Activated naive CD8-positive, alpha-beta T cell treated with anti-CD3 and anti-CD28 coated beads, Interleukin-2, amount 50 U/mL, for 24 hours (primary cell): ENCODE results near the gene UNKL.
"Not testable (repeated sequence)": the region's sequence is repeated elsewhere in the genome, so short reads cannot be mapped to it uniquely, and the experiment has no call there.

Source experiments
- ATAC-seq: fragments of 150-1000 bp; cut with Tn5 transposase; one replicate; pipeline ENCODE4 v1.10.0; 2021
- DNase-seq: peaks from one replicate; pipeline ENCODE4 v3.0.0; 2021
- H3K27ac Mint-ChIP-seq: one replicate; pipeline ENCODE4 v1.8.0; 2021; ENCODE audit warnings: mild to moderate bottlenecking, mixed read lengths
- H3K27me3 Mint-ChIP-seq: one replicate; pipeline ENCODE4 v1.8.0; 2021; ENCODE audit warnings: mixed read lengths
- H3K36me3 Mint-ChIP-seq: one replicate; pipeline ENCODE4 v1.8.0; 2021; ENCODE audit warnings: low read depth, mixed read lengths
- H3K4me1 Mint-ChIP-seq: one replicate; pipeline ENCODE4 v1.8.0; 2021; ENCODE audit warnings: mixed read lengths
- H3K4me3 Mint-ChIP-seq: one replicate; pipeline ENCODE4 v1.8.0; 2021; ENCODE audit warnings: mild to moderate bottlenecking, moderate library complexity, mixed read lengths
- H3K9me3 Mint-ChIP-seq: one replicate; pipeline ENCODE4 v1.8.0; 2021; ENCODE audit warnings: mixed read lengths

UNKL gene

GRCh38 chr16:1333854-1334700, 80.4 kb downstream of the UNKL start:
- DNase-seq (no peak), ATAC-seq (no peak)
- peaks cover 14% of the 10 kb centered on the region for H3K4me1 Mint-ChIP-seq
- H3K27ac Mint-ChIP-seq = no peak overlapping the region
- H3K27me3 Mint-ChIP-seq = peaks cover 23% of the 10 kb centered on the region
- no peaks in the 10 kb centered on the region for H3K36me3 Mint-ChIP-seq
- no peak overlapping the region for H3K4me3 Mint-ChIP-seq
- no peaks in the 10 kb centered on the region for H3K9me3 Mint-ChIP-seq

- Mint-ChIP-seq H3K36me3 (no peaks in the 10 kb centered on the region), H3K27me3 (peaks cover 23% of the 10 kb centered on the region), H3K9me3 (no peaks in the 10 kb centered on the region), H3K27ac (no peak within 1 kb of the TSS), H3K4me1 (peaks cover 14% of the 10 kb centered on the region), H3K4me3 (peak within 1 kb of the TSS; percentile 53)
- DNase-seq (peak; percentile 61), ATAC-seq (peak; percentile 35)
These were observed 81.2 kb downstream of the UNKL start, which contains the start of gene BAIAP3 for GRCh38 chr16:1333149-1333812. Gene BAIAP3 (plus strand): TSS chr16:1333645. CDS start chr16:1338550, 4,905 bp downstream.

- peaks cover 23% of the 10 kb centered on the region for H3K27me3 Mint-ChIP-seq
- DNase-seq (no peak), ATAC-seq (no peak)
- H3K9me3 Mint-ChIP-seq = no peaks in the 10 kb centered on the region
- peak overlapping the region; percentile 53 for H3K4me3 Mint-ChIP-seq
- H3K4me1 Mint-ChIP-seq = peaks cover 14% of the 10 kb centered on the region
- no peaks in the 10 kb centered on the region for H3K36me3 Mint-ChIP-seq
- H3K27ac Mint-ChIP-seq = no peak overlapping the region
These were observed 81.8 kb downstream of the UNKL start for GRCh38 chr16:1332618-1333148.

- peaks cover 14% of the 10 kb centered on the region for H3K4me1 Mint-ChIP-seq
- H3K9me3 Mint-ChIP-seq = no peaks in the 10 kb centered on the region
- H3K36me3 Mint-ChIP-seq = no peaks in the 10 kb centered on the region
- peaks cover 23% of the 10 kb centered on the region for H3K27me3 Mint-ChIP-seq
- ATAC-seq (no peak), DNase-seq (peak; percentile 47)
- no peak overlapping the region for H3K27ac Mint-ChIP-seq
- peak overlapping the region; percentile 53 for H3K4me3 Mint-ChIP-seq
These were observed 82.5 kb downstream of the UNKL start for GRCh38 chr16:1331712-1332617.

- DNase-seq = no peak
- no peak for ATAC-seq
- peaks cover 14% of the 10 kb centered on the region for H3K4me1 Mint-ChIP-seq
- no peaks in the 10 kb centered on the region for H3K9me3 Mint-ChIP-seq
- H3K36me3 Mint-ChIP-seq = no peaks in the 10 kb centered on the region
- H3K27ac Mint-ChIP-seq = no peak overlapping the region
- no peak overlapping the region for H3K4me3 Mint-ChIP-seq
- peaks cover 22% of the 10 kb centered on the region for H3K27me3 Mint-ChIP-seq
These were observed 83.4 kb downstream of the UNKL start for GRCh38 chr16:1330931-1331711.

- no peak for ATAC-seq
- Mint-ChIP-seq H3K4me1 (peaks cover 14% of the 10 kb centered on the region), H3K9me3 (no peaks in the 10 kb centered on the region), H3K27me3 (peaks cover 22% of the 10 kb centered on the region), H3K36me3 (no peaks in the 10 kb centered on the region), H3K27ac (no peak overlapping the region), H3K4me3 (no peak overlapping the region)
- no peak for DNase-seq
These were observed 84.1 kb downstream of the UNKL start for GRCh38 chr16:1330260-1330914.

GRCh38 chr16:1328961-1329360, 85.5 kb downstream of the UNKL start:
- not testable (repeated sequence) for H3K9me3 Mint-ChIP-seq, H3K27ac Mint-ChIP-seq, H3K36me3 Mint-ChIP-seq, H3K4me3 Mint-ChIP-seq, ATAC-seq, DNase-seq
- H3K27me3 Mint-ChIP-seq = peaks cover 14% of the 10 kb centered on the region
- peaks cover 14% of the 10 kb centered on the region for H3K4me1 Mint-ChIP-seq

- Mint-ChIP-seq H3K27me3 (peaks cover 14% of the 10 kb centered on the region), H3K4me1 (peaks cover 14% of the 10 kb centered on the region)
- not testable (repeated sequence) for H3K36me3 Mint-ChIP-seq, H3K4me3 Mint-ChIP-seq, ATAC-seq, DNase-seq, H3K9me3 Mint-ChIP-seq, H3K27ac Mint-ChIP-seq
These were observed 86.4 kb downstream of the UNKL start for GRCh38 chr16:1328136-1328535.

GRCh38 chr16:1327619-1327947, 86.9 kb downstream of the UNKL start:
- H3K36me3 Mint-ChIP-seq = peaks cover 5% of the 10 kb centered on the region
- peaks cover 12% of the 10 kb centered on the region for H3K27me3 Mint-ChIP-seq
- DNase-seq = no peak
- H3K9me3 Mint-ChIP-seq = no peaks in the 10 kb centered on the region
- ATAC-seq = no peak
- H3K27ac Mint-ChIP-seq = no peak overlapping the region
- H3K4me1 Mint-ChIP-seq = peaks cover 12% of the 10 kb centered on the region
- no peak overlapping the region for H3K4me3 Mint-ChIP-seq

GRCh38 chr16:1326946-1327618, 87.4 kb downstream of the UNKL start:
- no peak overlapping the region for H3K4me3 Mint-ChIP-seq
- peaks cover 7% of the 10 kb centered on the region for H3K4me1 Mint-ChIP-seq
- H3K27me3 Mint-ChIP-seq = peaks cover 7% of the 10 kb centered on the region
- no peak for ATAC-seq
- no peak for DNase-seq
- peaks cover 5% of the 10 kb centered on the region for H3K36me3 Mint-ChIP-seq
- H3K27ac Mint-ChIP-seq = no peak overlapping the region
- H3K9me3 Mint-ChIP-seq = no peaks in the 10 kb centered on the region

GRCh38 chr16:1326391-1326790, 88.1 kb downstream of the UNKL start:
- peaks cover 3% of the 10 kb centered on the region for H3K4me1 Mint-ChIP-seq
- no peak for ATAC-seq
- H3K9me3 Mint-ChIP-seq = no peaks in the 10 kb centered on the region
- H3K36me3 Mint-ChIP-seq = peaks cover 5% of the 10 kb centered on the region
- no peak overlapping the region for H3K27ac Mint-ChIP-seq
- DNase-seq = no peak
- no peak overlapping the region for H3K4me3 Mint-ChIP-seq
- H3K27me3 Mint-ChIP-seq = peaks cover 2% of the 10 kb centered on the region

GRCh38 chr16:1325673-1326371, 88.7 kb downstream of the UNKL start:
- peak; percentile 8 for ATAC-seq
- no peaks in the 10 kb centered on the region for H3K9me3 Mint-ChIP-seq
- no peak overlapping the region for H3K4me3 Mint-ChIP-seq
- DNase-seq = no peak
- no peaks in the 10 kb centered on the region for H3K27me3 Mint-ChIP-seq
- no peaks in the 10 kb centered on the region for H3K4me1 Mint-ChIP-seq
- H3K36me3 Mint-ChIP-seq = peaks cover 6% of the 10 kb centered on the region
- H3K27ac Mint-ChIP-seq = no peak overlapping the region
